HG02588 (cell line): ENCODE measurements around the gene TOMM34.

Experiments used
- ATAC-seq: cut with Tn5 transposase; IDR thresholded peaks from one replicate; pipeline ENCODE4 v1.9.1; 2021; ENCODE audit warnings: mild to moderate bottlenecking, moderate library complexity; ENCODE audit not compliant: unreplicated experiment

The TOMM34 gene

GRCh38 chr20:44897133-44897532, 63.1 kb downstream of the TOMM34 start:
- ATAC-seq = no peak

GRCh38 chr20:44896583-44896982, 63.6 kb downstream of the TOMM34 start:
- ATAC-seq = no peak

GRCh38 chr20:44894959-44895358, 65.2 kb downstream of the TOMM34 start:
- no peak for ATAC-seq
